Calu3 (cell line): Measurements from ENCODE around the gene PRDX6. TPM values are rescaled to one million over a fixed set of nuclear protein-coding genes. Genes with fewer than 3 reads are reported as not detected.

Experiments used
- BruUV-seq: library from RNA; stranded (reverse); fragments of 400-500 nt; replicated peaks from 2 replicates; lab custom pipeline; 2021; lab: Mats Ljungman, UMichigan
- CTCF ChIA-PET: fragments of 300-600 bp; sonication (Branson Sonifier 250); formaldehyde crosslinking; loops from one replicate; lab custom pipeline; 2022; ENCODE audit warnings: antibody characterized with exemption; lab: Charles Lee
- DNase-seq: peaks from one replicate; pipeline ENCODE4 v3.0.0; 2022
- H3K27ac Mint-ChIP-seq: one replicate; pipeline ENCODE4 v1.8.0; 2022; ENCODE audit warnings: mixed read lengths; ENCODE audit not compliant: unreplicated experiment
- H3K27me3 Mint-ChIP-seq: one replicate; pipeline ENCODE4 v1.8.0; 2022; ENCODE audit warnings: mixed read lengths; ENCODE audit not compliant: unreplicated experiment
- H3K36me3 Mint-ChIP-seq: one replicate; pipeline ENCODE4 v1.8.0; 2022; ENCODE audit warnings: mild to moderate bottlenecking, moderate library complexity, mixed read lengths; ENCODE audit not compliant: insufficient read depth, unreplicated experiment
- H3K4me1 Mint-ChIP-seq: one replicate; pipeline ENCODE4 v1.8.0; 2022; ENCODE audit warnings: mild to moderate bottlenecking, low read depth, mixed read lengths; ENCODE audit not compliant: unreplicated experiment
- H3K4me3 Mint-ChIP-seq: one replicate; pipeline ENCODE4 v1.8.0; 2022; ENCODE audit warnings: mild to moderate bottlenecking, low read depth, moderate library complexity, mixed read lengths; ENCODE audit not compliant: unreplicated experiment
- H3K9me3 Mint-ChIP-seq: one replicate; pipeline ENCODE4 v1.8.0; 2022; ENCODE audit warnings: low read depth, mixed read lengths; ENCODE audit not compliant: unreplicated experiment
- intact Hi-C: fragments of 100-400 bp; cut with micrococcal nuclease; formaldehyde crosslinking; loops from one replicate; pipeline ENCODE4 v1.10.0; 2022; ENCODE audit not compliant: unreplicated experiment
- total RNA-seq: library from RNA; stranded (reverse); gene quantifications from 2 replicates; pipeline ENCODE4 v1.2.3, GENCODE V29; 2022
- TF ChIP-seq, protein P1 (sequence below): fragments of 200-600 bp; IDR thresholded peaks from one replicate; pipeline ENCODE4 v1.8.0; 2022; ENCODE audit warnings: antibody characterized with exemption; ENCODE audit not compliant: unreplicated experiment

The PRDX6 gene
- total RNA-seq, 1 experiment from 2014 or later: 360 TPM

DNA sequence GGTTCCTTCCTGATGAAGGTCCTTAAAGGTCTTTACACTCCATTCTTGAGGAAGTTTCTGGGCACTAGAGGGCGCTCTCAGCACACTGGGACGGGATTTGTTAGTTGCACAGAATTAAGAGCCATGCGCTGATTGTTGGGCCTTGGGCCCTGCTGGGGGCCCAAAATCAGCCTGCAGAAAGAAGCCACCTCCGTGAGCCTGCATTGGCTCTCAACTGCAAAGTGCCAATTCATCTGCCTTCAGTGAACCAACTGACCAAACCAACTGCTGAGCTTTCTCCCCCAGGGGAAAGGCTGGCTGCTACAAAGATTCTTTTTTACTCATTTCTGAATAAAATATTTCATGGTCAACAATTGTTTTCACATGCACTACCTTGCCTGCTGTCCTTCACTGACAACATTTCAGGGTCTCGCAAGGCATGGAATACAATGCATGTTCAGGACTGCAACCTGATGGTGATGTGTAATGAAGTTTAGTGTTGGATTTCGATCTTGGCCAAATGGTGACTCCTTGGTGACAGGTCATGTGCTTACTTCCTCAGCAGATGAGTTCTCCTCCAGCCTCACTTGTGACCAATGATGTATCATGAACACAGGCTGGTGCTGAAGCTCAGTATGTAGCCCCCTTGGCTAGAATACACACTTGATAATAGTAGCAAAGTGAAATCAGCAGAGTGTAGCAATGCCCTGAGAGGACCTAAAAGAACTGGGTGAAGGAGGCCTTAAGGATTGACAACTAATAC, 45.7 kb upstream of the PRDX6 start:
- intact Hi-C loops: loop anchor here (2.0 to 5.0 kb wide), 6 partner anchors 47 to 393 kb away; partner anchors contain the start of genes CENPL, DARS2 and KLHL20
- TF ChIP-seq, protein P1, sequence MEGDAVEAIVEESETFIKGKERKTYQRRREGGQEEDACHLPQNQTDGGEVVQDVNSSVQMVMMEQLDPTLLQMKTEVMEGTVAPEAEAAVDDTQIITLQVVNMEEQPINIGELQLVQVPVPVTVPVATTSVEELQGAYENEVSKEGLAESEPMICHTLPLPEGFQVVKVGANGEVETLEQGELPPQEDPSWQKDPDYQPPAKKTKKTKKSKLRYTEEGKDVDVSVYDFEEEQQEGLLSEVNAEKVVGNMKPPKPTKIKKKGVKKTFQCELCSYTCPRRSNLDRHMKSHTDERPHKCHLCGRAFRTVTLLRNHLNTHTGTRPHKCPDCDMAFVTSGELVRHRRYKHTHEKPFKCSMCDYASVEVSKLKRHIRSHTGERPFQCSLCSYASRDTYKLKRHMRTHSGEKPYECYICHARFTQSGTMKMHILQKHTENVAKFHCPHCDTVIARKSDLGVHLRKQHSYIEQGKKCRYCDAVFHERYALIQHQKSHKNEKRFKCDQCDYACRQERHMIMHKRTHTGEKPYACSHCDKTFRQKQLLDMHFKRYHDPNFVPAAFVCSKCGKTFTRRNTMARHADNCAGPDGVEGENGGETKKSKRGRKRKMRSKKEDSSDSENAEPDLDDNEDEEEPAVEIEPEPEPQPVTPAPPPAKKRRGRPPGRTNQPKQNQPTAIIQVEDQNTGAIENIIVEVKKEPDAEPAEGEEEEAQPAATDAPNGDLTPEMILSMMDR: peak; percentile 85
- Mint-ChIP-seq H3K9me3 (no peaks in the 10 kb centered on the region), H3K36me3 (no peaks in the 10 kb centered on the region), H3K27ac (no peak overlapping the region), H3K4me3 (no peak overlapping the region), H3K27me3 (no peaks in the 10 kb centered on the region), H3K4me1 (peaks cover 36% of the 10 kb centered on the region)
- no TSS peak for BruUV-seq
- peak; percentile 91 for DNase-seq
- CTCF ChIA-PET: interaction anchor here (1.1 to 2.2 kb wide), 3 partner anchors 90 to 393 kb away, joined by 4 to 14 read pairs (median 4); partner anchors contain the start of genes CENPL, DARS2 and KLHL20

DNA sequence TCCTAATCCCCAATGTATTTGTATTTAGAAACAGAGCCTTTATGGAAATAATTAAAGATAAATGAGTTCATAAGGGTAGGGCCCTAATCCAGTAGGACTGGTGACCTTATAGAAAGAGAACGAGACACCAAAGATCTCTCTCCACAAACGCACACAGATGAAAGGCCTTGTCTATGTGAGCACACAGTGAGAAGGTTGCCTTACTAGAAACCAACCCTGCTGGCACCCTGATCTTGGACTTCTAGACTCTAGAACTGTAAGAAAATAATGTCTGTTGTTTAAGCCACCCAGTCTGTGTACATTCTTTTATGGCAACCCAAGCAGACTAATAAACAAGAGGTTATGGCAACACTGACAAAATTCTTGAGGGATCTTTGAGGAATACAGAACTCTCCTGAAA, 44.8 kb upstream of the PRDX6 start:
- Mint-ChIP-seq H3K36me3 (no peaks in the 10 kb centered on the region), H3K27ac (no peak overlapping the region)

DNA sequence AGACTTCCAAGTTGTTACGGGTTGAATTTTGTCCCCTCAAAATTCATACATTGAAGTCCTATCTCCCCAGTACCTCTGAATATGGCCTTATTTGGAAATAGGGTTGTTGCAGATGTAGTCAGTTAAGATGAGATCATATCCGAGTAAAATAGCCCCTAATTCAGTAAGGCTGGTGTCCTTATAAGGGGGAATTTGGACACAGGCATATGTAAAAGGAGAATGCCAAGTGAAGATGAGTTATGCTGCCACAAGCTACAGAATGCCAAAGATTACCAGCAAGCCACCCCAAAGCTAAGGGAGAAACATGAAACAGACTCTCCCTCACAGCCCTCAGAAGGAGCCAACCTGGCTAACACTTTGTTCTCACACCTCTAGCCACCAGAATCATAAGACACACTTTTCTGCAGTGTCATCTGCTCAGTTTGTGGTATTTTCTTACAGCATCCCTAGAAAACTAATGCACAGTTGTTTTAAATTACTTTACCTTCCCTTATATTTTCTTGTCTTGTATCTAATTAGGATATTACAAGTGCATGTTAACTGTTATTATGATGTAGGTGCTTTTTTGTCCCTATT, 43.3 kb upstream of the PRDX6 start:
- H3K4me3 Mint-ChIP-seq: no peak overlapping the region
- H3K27ac Mint-ChIP-seq: no peak overlapping the region
- intact Hi-C loops: loop anchor here (5.0 kb wide), 1 partner anchor 198 kb away; no protein-coding TSS in a partner anchor

More for the DNA sequence above, 44.8 kb upstream of the PRDX6 start:
- H3K27me3 Mint-ChIP-seq: no peaks in the 10 kb centered on the region
- no TSS peak for BruUV-seq
- TF ChIP-seq, protein P1: no peak
- H3K4me3 Mint-ChIP-seq: no peak overlapping the region
- intact Hi-C loops: loop anchor here (5.0 kb wide), 1 partner anchor 200 kb away; no protein-coding TSS in a partner anchor
- no peaks in the 10 kb centered on the region for H3K9me3 Mint-ChIP-seq
- H3K4me1 Mint-ChIP-seq: peaks cover 28% of the 10 kb centered on the region
- no peak for DNase-seq
- CTCF ChIA-PET: no interaction called here

DNA sequence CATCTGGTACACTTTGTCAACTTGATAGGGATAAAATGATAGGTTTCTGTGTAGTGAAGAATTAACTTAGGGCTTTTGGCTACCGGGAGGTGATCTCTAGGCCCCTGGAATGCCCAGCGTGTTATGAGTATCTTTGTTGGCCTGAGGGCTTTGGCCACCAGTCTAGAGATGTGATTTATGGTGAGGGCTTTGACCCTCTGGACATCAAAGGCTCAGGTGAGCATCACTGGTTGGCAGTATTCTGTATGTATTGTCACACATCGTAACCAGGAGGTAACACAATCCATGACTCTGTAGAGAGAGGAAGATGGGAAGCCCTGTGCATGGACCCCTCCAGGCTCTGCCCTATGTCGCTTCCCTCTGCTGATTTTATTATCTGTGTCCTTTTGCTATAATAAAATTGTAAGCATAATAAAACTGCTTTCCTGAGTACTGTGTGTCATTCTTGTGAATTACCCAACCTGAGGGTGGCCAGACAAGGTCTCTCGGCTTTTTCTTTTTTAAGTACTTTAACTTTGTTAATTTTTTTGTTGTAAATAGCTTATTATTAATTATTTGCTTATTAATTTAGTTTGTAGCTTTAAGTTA, 40.2 kb upstream of the PRDX6 start:
- CTCF ChIA-PET: no interaction called here
- DNase-seq: no peak
- H3K4me3 Mint-ChIP-seq: no peak overlapping the region
- H3K36me3 Mint-ChIP-seq: no peaks in the 10 kb centered on the region
- no peak overlapping the region for H3K27ac Mint-ChIP-seq
- H3K9me3 Mint-ChIP-seq: no peaks in the 10 kb centered on the region
- intact Hi-C loops: no loop called here
- H3K27me3 Mint-ChIP-seq: no peaks in the 10 kb centered on the region
- H3K4me1 Mint-ChIP-seq: no peaks in the 10 kb centered on the region
- BruUV-seq: no TSS peak
- TF ChIP-seq, protein P1: no peak

More for the DNA sequence above, 43.3 kb upstream of the PRDX6 start:
- DNase-seq: no peak
- H3K9me3 Mint-ChIP-seq: no peaks in the 10 kb centered on the region
- H3K36me3 Mint-ChIP-seq: no peaks in the 10 kb centered on the region
- H3K4me1 Mint-ChIP-seq: peaks cover 22% of the 10 kb centered on the region
- TF ChIP-seq, protein P1: no peak
- no peaks in the 10 kb centered on the region for H3K27me3 Mint-ChIP-seq
- no TSS peak for BruUV-seq
- CTCF ChIA-PET: no interaction called here
